Measurements from ENCODE around the gene LHPP.

DNA sequence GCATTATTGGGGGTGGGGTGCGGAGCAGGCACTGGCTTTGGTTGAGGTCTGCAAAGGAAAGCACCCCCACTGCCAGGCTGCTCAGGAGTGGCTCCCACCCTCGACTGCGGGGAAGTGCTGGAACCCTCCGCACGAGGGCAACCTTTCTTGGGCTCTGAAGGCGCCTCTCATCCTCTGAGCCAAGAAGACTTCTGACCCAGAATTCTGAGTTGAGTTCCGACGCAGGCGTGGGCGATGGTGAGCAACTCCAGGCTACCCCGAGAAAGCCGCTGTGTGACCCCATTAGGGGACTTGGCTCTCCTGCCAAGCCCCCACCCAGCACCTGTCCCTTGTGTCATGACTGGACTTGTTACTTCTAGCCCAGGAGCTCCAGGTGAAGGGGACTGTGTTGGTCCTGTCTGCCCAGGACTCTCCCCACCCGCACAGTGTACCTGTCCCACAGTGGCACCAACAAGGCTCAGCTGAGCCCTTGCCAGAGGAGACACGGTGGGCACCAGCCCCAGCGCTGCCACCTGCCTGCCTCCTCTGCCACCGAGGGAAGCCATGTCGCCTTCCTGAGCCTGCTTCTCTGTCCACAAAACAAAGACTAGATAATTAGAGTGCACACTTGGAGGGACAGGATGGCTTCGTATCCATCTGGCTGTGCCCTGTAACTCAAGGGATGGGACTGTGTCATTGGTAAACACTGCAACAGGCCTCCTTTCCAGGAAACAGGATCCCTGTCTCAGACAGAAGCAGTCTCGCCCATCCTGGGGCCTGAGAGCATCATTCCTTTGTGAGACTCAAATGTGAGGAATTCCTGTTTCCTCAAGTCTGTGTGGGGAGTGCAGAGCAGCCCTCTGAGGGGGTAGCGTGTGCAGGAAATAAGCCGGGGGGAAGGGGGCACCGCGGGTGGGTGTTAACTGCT, 128.8 kb downstream of the LHPP start:
- TF ChIP-seq, protein P1, sequence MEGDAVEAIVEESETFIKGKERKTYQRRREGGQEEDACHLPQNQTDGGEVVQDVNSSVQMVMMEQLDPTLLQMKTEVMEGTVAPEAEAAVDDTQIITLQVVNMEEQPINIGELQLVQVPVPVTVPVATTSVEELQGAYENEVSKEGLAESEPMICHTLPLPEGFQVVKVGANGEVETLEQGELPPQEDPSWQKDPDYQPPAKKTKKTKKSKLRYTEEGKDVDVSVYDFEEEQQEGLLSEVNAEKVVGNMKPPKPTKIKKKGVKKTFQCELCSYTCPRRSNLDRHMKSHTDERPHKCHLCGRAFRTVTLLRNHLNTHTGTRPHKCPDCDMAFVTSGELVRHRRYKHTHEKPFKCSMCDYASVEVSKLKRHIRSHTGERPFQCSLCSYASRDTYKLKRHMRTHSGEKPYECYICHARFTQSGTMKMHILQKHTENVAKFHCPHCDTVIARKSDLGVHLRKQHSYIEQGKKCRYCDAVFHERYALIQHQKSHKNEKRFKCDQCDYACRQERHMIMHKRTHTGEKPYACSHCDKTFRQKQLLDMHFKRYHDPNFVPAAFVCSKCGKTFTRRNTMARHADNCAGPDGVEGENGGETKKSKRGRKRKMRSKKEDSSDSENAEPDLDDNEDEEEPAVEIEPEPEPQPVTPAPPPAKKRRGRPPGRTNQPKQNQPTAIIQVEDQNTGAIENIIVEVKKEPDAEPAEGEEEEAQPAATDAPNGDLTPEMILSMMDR (IDR thresholded peaks at IDR 0.05; ENCODE audit: low read depth, low read length, poor library complexity, severe bottlenecking): no peak
- no peak for TF ChIP-seq EZH2phosphoT487 (IDR thresholded peaks at IDR 0.05; ENCODE audit: borderline replicate concordance, low read length)
